ENCODE data around the gene ZNF80. TPM values are rescaled to one million over a fixed set of nuclear protein-coding genes. Genes with fewer than 3 reads are reported as not detected.

ZNF80 gene
- total RNA-seq, 2 donors from 2014 or later, result 0.53 to 0.71 TPM

GRCh38 chr3:114231616-114232015 is 5.8 kb downstream of the ZNF80 start:
- ATAC-seq (peak; percentile 16 to 73), DNase-seq (ENCODE audit: low spot score in 2 of 2) (no peak)
- Mint-ChIP-seq H3K27ac (peak overlapping the region; percentile 50 to 81), H3K36me3 (peaks cover 14 to 21% of the 10 kb centered on the region in 2 donors), H3K9me3 (peaks cover 0 to 4% of the 10 kb centered on the region in 2 donors)

- DNase-seq (ENCODE audit: low spot score in 2 of 2) (no peak), ATAC-seq (no peak)
- Mint-ChIP-seq H3K36me3 (peaks cover 39 to 43% of the 10 kb centered on the region in 2 donors), H3K9me3 (peaks cover 15 to 21% of the 10 kb centered on the region in 2 donors), H3K27ac (peak overlapping the region in 1 of 2 donors; percentile 93)
These were observed 10.3 kb downstream of the ZNF80 start for GRCh38 chr3:114227076-114227475.

- ATAC-seq, result no peak
- DNase-seq (ENCODE audit: low spot score in 2 of 2), result no peak
- peaks cover 15 to 21% of the 10 kb centered on the region in 2 donors for H3K9me3 Mint-ChIP-seq
- H3K27ac Mint-ChIP-seq, result peak overlapping the region; percentile 73 to 93
- H3K36me3 Mint-ChIP-seq, result peaks cover 39 to 43% of the 10 kb centered on the region in 2 donors
These were observed 11.1 kb downstream of the ZNF80 start for GRCh38 chr3:114226313-114226712.

GRCh38 chr3:114223143-114223542 is 14.2 kb downstream of the ZNF80 start:
- peaks cover 39 to 43% of the 10 kb centered on the region in 2 donors for H3K36me3 Mint-ChIP-seq
- peak overlapping the region; percentile 93 to 95 for H3K27ac Mint-ChIP-seq
- ATAC-seq, result peak; percentile 63 to 80

GRCh38 chr3:114221881-114222264 is 15.5 kb downstream of the ZNF80 start:
- DNase-seq (ENCODE audit: low spot score in 2 of 2), result no peak
- Mint-ChIP-seq H3K9me3 (peaks cover 12 to 21% of the 10 kb centered on the region in 2 donors), H3K27ac (peak overlapping the region; percentile 86 to 93), H3K36me3 (peaks cover 29 to 35% of the 10 kb centered on the region in 2 donors)
- peak; percentile 35 to 52 for ATAC-seq

More at GRCh38 chr3:114223143-114223542, 14.2 kb downstream of the ZNF80 start:
- no peak for DNase-seq (ENCODE audit: low spot score in 2 of 2)
- H3K9me3 Mint-ChIP-seq, result peaks cover 15 to 21% of the 10 kb centered on the region in 2 donors

- Mint-ChIP-seq H3K27ac (peak overlapping the region; percentile 86 to 93), H3K36me3 (peaks cover 23 to 31% of the 10 kb centered on the region in 2 donors), H3K9me3 (peaks cover 12 to 21% of the 10 kb centered on the region in 2 donors)
- ATAC-seq (peak; percentile 57 to 65), DNase-seq (ENCODE audit: low spot score in 2 of 2) (peak; percentile 29 to 74)
These were observed 16.1 kb downstream of the ZNF80 start for GRCh38 chr3:114221165-114221880.

- H3K27ac Mint-ChIP-seq, result peak overlapping the region; percentile 38 to 80
- ATAC-seq, result no peak
- peaks cover 0 to 11% of the 10 kb centered on the region in 2 donors for H3K9me3 Mint-ChIP-seq
- DNase-seq (ENCODE audit: low spot score in 2 of 2), result no peak
- peaks cover 7 to 15% of the 10 kb centered on the region in 2 donors for H3K36me3 Mint-ChIP-seq
These were observed 17.6 kb downstream of the ZNF80 start for GRCh38 chr3:114219741-114220140.

GRCh38 chr3:114218578-114219185 is 18.7 kb downstream of the ZNF80 start:
- Mint-ChIP-seq H3K9me3 (peaks cover 0 to 5% of the 10 kb centered on the region in 2 donors), H3K27ac (no peak overlapping the region), H3K36me3 (peaks cover 0 to 6% of the 10 kb centered on the region in 2 donors)
- no peak for ATAC-seq
- DNase-seq (ENCODE audit: low spot score in 2 of 2), result no peak

GRCh38 chr3:114218006-114218405 is 19.4 kb downstream of the ZNF80 start:
- no peaks in the 10 kb centered on the region for H3K36me3 Mint-ChIP-seq

GRCh38 chr3:114217266-114217665 is 20.1 kb downstream of the ZNF80 start:
- Mint-ChIP-seq H3K36me3 (no peaks in the 10 kb centered on the region), H3K27ac (peak overlapping the region in 1 of 2 donors; percentile 81), H3K9me3 (no peaks in the 10 kb centered on the region)
- DNase-seq (ENCODE audit: low spot score in 2 of 2), result no peak
- no peak for ATAC-seq

More at GRCh38 chr3:114218006-114218405, 19.4 kb downstream of the ZNF80 start:
- no peak overlapping the region for H3K27ac Mint-ChIP-seq
- H3K9me3 Mint-ChIP-seq, result no peaks in the 10 kb centered on the region
- DNase-seq (ENCODE audit: low spot score in 2 of 2), result no peak
- no peak for ATAC-seq

GRCh38 chr3:114216186-114216970 is 21.0 kb downstream of the ZNF80 start:
- no peak for ATAC-seq
- Mint-ChIP-seq H3K27ac (peak overlapping the region in 1 of 2 donors; percentile 72), H3K9me3 (no peaks in the 10 kb centered on the region), H3K36me3 (no peaks in the 10 kb centered on the region)
- no peak for DNase-seq (ENCODE audit: low spot score in 2 of 2)

- ATAC-seq (peak; percentile 39 to 47), DNase-seq (ENCODE audit: low spot score in 2 of 2) (peak in 1 of 2 donors; percentile 38)
These were observed 22.6 kb downstream of the ZNF80 start for GRCh38 chr3:114214542-114215341.

GRCh38 chr3:114213627-114214541 is 23.5 kb downstream of the ZNF80 start:
- DNase-seq (ENCODE audit: low spot score in 2 of 2) (peak; percentile 64 to 85), ATAC-seq (peak; percentile 83)
- H3K27ac Mint-ChIP-seq, result no peak overlapping the region
- H3K9me3 Mint-ChIP-seq, result peaks cover 0 to 3% of the 10 kb centered on the region in 2 donors
- peaks cover 0 to 5% of the 10 kb centered on the region in 2 donors for H3K36me3 Mint-ChIP-seq

More at GRCh38 chr3:114214542-114215341, 22.6 kb downstream of the ZNF80 start:
- H3K9me3 Mint-ChIP-seq, result peaks cover 0 to 3% of the 10 kb centered on the region in 2 donors
- H3K36me3 Mint-ChIP-seq, result peaks cover 0 to 5% of the 10 kb centered on the region in 2 donors
- H3K27ac Mint-ChIP-seq, result no peak overlapping the region

GRCh38 chr3:114213292-114213626 is 24.1 kb downstream of the ZNF80 start:
- peaks cover 0 to 5% of the 10 kb centered on the region in 2 donors for H3K36me3 Mint-ChIP-seq
- no peak for DNase-seq (ENCODE audit: low spot score in 2 of 2)
- ATAC-seq, result no peak
- no peak overlapping the region for H3K27ac Mint-ChIP-seq
- H3K9me3 Mint-ChIP-seq, result peaks cover 0 to 3% of the 10 kb centered on the region in 2 donors

- Mint-ChIP-seq H3K36me3 (peaks cover 0 to 5% of the 10 kb centered on the region in 2 donors), H3K9me3 (peaks cover 0 to 3% of the 10 kb centered on the region in 2 donors), H3K27ac (peak overlapping the region in 1 of 2 donors; percentile 89)
- DNase-seq (ENCODE audit: low spot score in 2 of 2) (no peak), ATAC-seq (no peak)
These were observed 24.7 kb downstream of the ZNF80 start for GRCh38 chr3:114212646-114213045.

Data from activated naive CD4-positive, alpha-beta T cell treated with anti-CD3 and anti-CD28 coated beads, Interleukin-2, amount 50 U/mL, for 72 hours (primary cell).